Measurements from ENCODE around the gene CHRNB2. TPM values are rescaled to one million over a fixed set of nuclear protein-coding genes. Genes with fewer than 3 reads are reported as not detected.
A peak's percentile ranks its signal among the peaks of the same experiment; 100 is the strongest.

Gene CHRNB2
- total and polyA plus RNA-seq, 9 of the 15 experiments (the other 6 are each of a cell fraction or from before 2014, with no cell fraction given), result 0.01 TPM; not detected in 8

- ChIA-PET POLR2A (interaction anchor here (0.6 to 1.1 kb wide), 6 partner anchors 11 to 314 kb away, joined by 3 to 4 read pairs (median 3); no protein-coding TSS in a partner anchor), CTCF (ENCODE audit: low intra/inter-chr PET ratio) (interaction anchor here (0.6 to 2.8 kb wide), 9 partner anchors 80 to 524 kb away, joined by 3 to 19 read pairs (median 4); no protein-coding TSS in a partner anchor)
- Histone ChIP-seq H3K27me3 (ENCODE audit: control insufficient read depth in 2 of 2, insufficient read depth in 2 of 2, low read length in 2 of 2) (peaks cover 2 to 10% of the 10 kb centered on the region in 2 experiments; a peak in 1 of 5 replicates), H3K4me2 (ENCODE audit: insufficient read depth, low read length) (peak overlapping the region; percentile 82), H3K27ac (ENCODE audit: extremely low read depth, low read depth, low read length) (peak overlapping the region; percentile 82), H3K9me3 (replicated peaks; ENCODE audit: control insufficient read depth, insufficient read depth, low read depth, low read length) (no peaks in the 10 kb centered on the region), H3K4me1 (replicated peaks in 1 of 2; ENCODE audit: control insufficient read depth in 2 of 2, insufficient read depth in 2 of 2, low read length in 2 of 2) (peaks cover 18 to 21% of the 10 kb centered on the region in 2 experiments; a peak in 4 of 5 replicates), H3K9me1 (ENCODE audit: control insufficient read depth, insufficient read depth, low read length) (no peaks in the 10 kb centered on the region), H3K79me2 (ENCODE audit: control insufficient read depth, insufficient read depth, low read length) (peaks cover 27% of the 10 kb centered on the region), H3K4me3 (peak overlapping the region; percentile 82), H3K9ac (ENCODE audit: insufficient read depth in 1 of 2, low read depth in 2 of 2, low read length in 2 of 2) (peak overlapping the region; percentile 73 to 95; a peak in 3 of 4 replicates), H3K36me3 (ENCODE audit: control insufficient read depth, insufficient read depth, low read length) (peaks cover 17% of the 10 kb centered on the region), H4K20me1 (replicated peaks; ENCODE audit: control insufficient read depth, insufficient read depth, low read length) (no peaks in the 10 kb centered on the region), H2AFZ (ENCODE audit: low read depth, low read length) (peak overlapping the region; percentile 95)
- DNase-seq (ENCODE audit: extremely low read depth in 1 of 4, low spot score in 3 of 4) (peak; percentile 61 to 92 (median 70)), FAIRE-seq (peak; percentile 96), ATAC-seq (peak; percentile 83)
- no TSS peak for BruUV-seq (replicated peaks)
- intact Hi-C loops (cut with micrococcal nuclease) (loop anchor here (1.0 to 5.0 kb wide), 7 partner anchors 110 to 528 kb away; partner anchors contain the start of genes EFNA4, PMVK and ZBTB7B), in situ Hi-C loops (cut with MboI) (loop anchor here (5.0 kb wide), 1 partner anchor 72 kb away; no protein-coding TSS in a partner anchor)
- 4% methylated on average over 13 of the region's 13 CpGs for WGBS (ENCODE audit: insufficient coverage, low coverage, missing lambda C conversion rate)
- peak in 1 of 3 experiments; percentile 24 for TF ChIP-seq YY1 (IDR thresholded peaks at IDR 0.05; ENCODE audit: borderline replicate concordance in 1 of 3, control insufficient read depth in 1 of 3, extremely low read depth in 1 of 3, insufficient read depth in 3 of 3, insufficient read length in 1 of 3, insufficient replicate concordance in 2 of 3, low read depth in 1 of 3, low read length in 2 of 3)
- TF ChIP-seq RB1 (IDR thresholded peaks at IDR 0.05; ENCODE audit: low read depth), result 0 out of 2 replicates have a peak, but pooled peaks have one; percentile 23
- peak; percentile 30; the same call in 1 of the 2 replicates for TF ChIP-seq NFIC (IDR thresholded peaks at IDR 0.05)
- peak; percentile 42; the same call in 1 of the 2 replicates for TF ChIP-seq ZNF224 (CRISPR knock-in tag; IDR thresholded peaks at IDR 0.05)
- peak; percentile 89; the same call in 1 of the 2 replicates for TF ChIP-seq STAG1 (CRISPR knock-in tag; IDR thresholded peaks at IDR 0.05; ENCODE audit: borderline replicate concordance)
- peak; percentile 76 for TF ChIP-seq DEAF1 (CRISPR knock-in tag; IDR thresholded peaks at IDR 0.05)
- TF ChIP-seq ADNP (tag; IDR thresholded peaks at IDR 0.05), result peak; percentile 87
- peak; percentile 9; the same call in 1 of the 2 replicates for TF ChIP-seq ZNF395 (CRISPR knock-in tag; IDR thresholded peaks at IDR 0.05)
- TF ChIP-seq HNRNPL (IDR thresholded peaks at IDR 0.05; ENCODE audit: low read depth, low read length), result no peak
- no peak for TF ChIP-seq JUN (IDR thresholded peaks at IDR 0.05; ENCODE audit: borderline replicate concordance, low read depth, low read length)
- TF ChIP-seq JUN (CRISPR knock-in tag; IDR thresholded peaks at IDR 0.05; ENCODE audit: borderline replicate concordance), result no peak
- TF ChIP-seq CC2D1A (IDR thresholded peaks at IDR 0.05), result peak; percentile 81
- TF ChIP-seq MAFG (tag; conservative IDR thresholded peaks at IDR 0.05), result 0 out of 2 replicates have a peak, but pooled peaks have one; percentile 1
- TF ChIP-seq THAP12 (CRISPR knock-in tag; IDR thresholded peaks at IDR 0.05), result 0 out of 2 replicates have a peak, but pooled peaks have one; percentile 22
- TF ChIP-seq MYNN (IDR thresholded peaks at IDR 0.05), result 0 out of 2 replicates have a peak, but pooled peaks have one; percentile 54
- TF ChIP-seq MYNN (CRISPR knock-in tag; IDR thresholded peaks at IDR 0.05), result no peak
Observed at GRCh38 chr1:154559466-154560044, 8.0 kb upstream of the CHRNB2 start.
